GM21360 (cell line): Measurements from ENCODE around the gene ZNF223.
A peak's percentile ranks its signal among the peaks of the same experiment; 100 is the strongest.

Experiments
- ATAC-seq: cut with Tn5 transposase; IDR thresholded peaks from one replicate; pipeline ENCODE4 v1.9.1; 2021; ENCODE audit warnings: mild to moderate bottlenecking, moderate library complexity; ENCODE audit not compliant: unreplicated experiment

Gene ZNF223

GRCh38 chr19:44051650-44052402 lies at the start of gene ZNF223:
TSS of gene ZNF223 (plus strand) at chr19:44052036. CDS start at chr19:44055177, 3,141 bp downstream.
- peak; percentile 63 for ATAC-seq

GRCh38 chr19:44002212-44002565 lies 49.6 kb upstream of the ZNF223 start:
- no peak for ATAC-seq

- peak; percentile 88 for ATAC-seq
These were observed 49.0 kb upstream of the ZNF223 start, which contains the start of gene ZNF230 for GRCh38 chr19:44002566-44003460. TSS of gene ZNF230 (plus strand) at chr19:44002957. CDS start at chr19:44007079, 4,122 bp downstream.

- ATAC-seq: no peak
These were observed 48.3 kb upstream of the ZNF223 start for GRCh38 chr19:44003461-44004009.

- no peak for ATAC-seq
These were observed 45.9 kb upstream of the ZNF223 start for GRCh38 chr19:44005973-44006372.

GRCh38 chr19:44007473-44007872 lies 44.4 kb upstream of the ZNF223 start:
- ATAC-seq: no peak

GRCh38 chr19:44010468-44010867 lies 41.4 kb upstream of the ZNF223 start:
- no peak for ATAC-seq

- ATAC-seq: no peak
These were observed 32.3 kb upstream of the ZNF223 start for GRCh38 chr19:44019498-44019897.

GRCh38 chr19:44021221-44021620 lies 30.6 kb upstream of the ZNF223 start:
- no peak for ATAC-seq

GRCh38 chr19:44024900-44025216 lies 27.0 kb upstream of the ZNF223 start:
- ATAC-seq: no peak

GRCh38 chr19:44025217-44025936 lies 26.5 kb upstream of the ZNF223 start, which contains the start of gene ZNF222:
TSS of gene ZNF222 (plus strand) at chr19:44025379. CDS start at chr19:44025437, 58 bp downstream.
- peak; percentile 81 for ATAC-seq

GRCh38 chr19:44026622-44027021 lies 25.2 kb upstream of the ZNF223 start:
- ATAC-seq: no peak

- ATAC-seq: no peak
These were observed 19.7 kb upstream of the ZNF223 start for GRCh38 chr19:44032001-44032610.

GRCh38 chr19:44042147-44042546 lies 9.7 kb upstream of the ZNF223 start:
- no peak for ATAC-seq

GRCh38 chr19:44050740-44051649 lies 841 bp upstream of the ZNF223 start:
- no peak for ATAC-seq

- no peak for ATAC-seq
These were observed 4.0 kb downstream of the ZNF223 start for GRCh38 chr19:44055870-44056269.

GRCh38 chr19:44059229-44059628 lies 7.4 kb downstream of the ZNF223 start:
- no peak for ATAC-seq

- no peak for ATAC-seq
These were observed 9.2 kb downstream of the ZNF223 start for GRCh38 chr19:44061038-44061437.

GRCh38 chr19:44066305-44066704 lies 14.5 kb downstream of the ZNF223 start:
- no peak for ATAC-seq

- no peak for ATAC-seq
These were observed 17.6 kb downstream of the ZNF223 start for GRCh38 chr19:44069415-44069814.
